H9 (cell line): ENCODE data around the gene TCF7L2. TPM values are rescaled to one million over a fixed set of nuclear protein-coding genes. Genes with fewer than 3 reads are reported as not detected.

Experiments
- DNase-seq: peaks from one replicate; pipeline ENCODE4 v3.0.0-alpha.2; 2017
- H2AFZ ChIP-seq: one replicate; pipeline ENCODE4 v1.6.1; 2013; ENCODE audit warnings: mild to moderate bottlenecking, low read length, control low read depth, moderate library complexity
- H2AK5ac ChIP-seq: 2 replicates; pipeline ENCODE4 v1.6.1; 2013; ENCODE audit warnings: low read length, control low read depth, mixed read lengths; ENCODE audit not compliant: insufficient read length
- H2BK120ac ChIP-seq: one replicate; pipeline ENCODE4 v1.6.1; 2013; ENCODE audit warnings: low read depth, mild to moderate bottlenecking, low read length, control low read depth, inconsistent platforms; ENCODE audit not compliant: poor library complexity, severe bottlenecking
- H2BK12ac ChIP-seq: 2 replicates; pipeline ENCODE4 v1.6.1; 2013; ENCODE audit warnings: low read length, control low read depth, mixed read lengths, low read depth; ENCODE audit not compliant: insufficient read length
- H2BK15ac ChIP-seq: 2 replicates; pipeline ENCODE4 v1.6.1; 2013; ENCODE audit warnings: low read depth, low read length, control low read depth
- H2BK20ac ChIP-seq: one replicate; pipeline ENCODE4 v1.6.1; 2013; ENCODE audit warnings: low read depth, mild to moderate bottlenecking, low read length, control low read depth, inconsistent platforms; ENCODE audit not compliant: poor library complexity, severe bottlenecking
- H2BK5ac ChIP-seq: 2 replicates; pipeline ENCODE4 v1.6.1; 2013; ENCODE audit warnings: low read length, control low read depth, mixed read lengths; ENCODE audit not compliant: insufficient read length
- H3K14ac ChIP-seq: 2 replicates; pipeline ENCODE4 v1.6.1; 2013; ENCODE audit warnings: low read length, control low read depth; ENCODE audit not compliant: insufficient read depth
- H3K18ac ChIP-seq: 2 replicates; pipeline ENCODE4 v1.6.1; 2013; ENCODE audit warnings: low read depth, mild to moderate bottlenecking, mixed read lengths, low read length, control low read depth; ENCODE audit not compliant: insufficient read length
- H3K23ac ChIP-seq: 2 replicates; pipeline ENCODE4 v1.6.1; 2013; ENCODE audit warnings: low read length, control low read depth, mixed read lengths, low read depth; ENCODE audit not compliant: insufficient read length
- H3K23me2 ChIP-seq: 2 replicates; pipeline ENCODE4 v1.6.1; 2013; ENCODE audit warnings: low read depth, mild to moderate bottlenecking, mixed read lengths, low read length, control low read depth; ENCODE audit not compliant: insufficient read length, poor library complexity, severe bottlenecking
- H3K27ac ChIP-seq: 2 replicates; pipeline ENCODE4 v1.5.1; 2013; ENCODE audit warnings: low read length, control low read depth, mixed read lengths, low read depth; ENCODE audit not compliant: insufficient read length
- H3K27me3 ChIP-seq: 2 replicates; pipeline ENCODE4 v1.6.1; 2013; ENCODE audit warnings: low read length, control low read depth, inconsistent platforms; ENCODE audit not compliant: insufficient read depth
- H3K4ac ChIP-seq: 2 replicates; pipeline ENCODE4 v1.6.1; 2013; ENCODE audit warnings: low read depth, mild to moderate bottlenecking, control low read depth, inconsistent platforms, low read length, moderate library complexity
- H3K4me1 ChIP-seq: 2 replicates; pipeline ENCODE4 v1.6.1; 2013; ENCODE audit warnings: low read length, control low read depth, inconsistent platforms; ENCODE audit not compliant: insufficient read depth
- H3K4me2 ChIP-seq: 2 replicates; pipeline ENCODE4 v1.6.1; 2013; ENCODE audit warnings: low read length, control low read depth, mixed read lengths; ENCODE audit not compliant: insufficient read length, insufficient read depth
- H3K56ac ChIP-seq: 2 replicates; pipeline ENCODE4 v1.6.1; 2013; ENCODE audit warnings: low read depth, mild to moderate bottlenecking, mixed read lengths, low read length, control low read depth; ENCODE audit not compliant: insufficient read length
- H3K79me1 ChIP-seq: 2 replicates; pipeline ENCODE4 v1.6.1; 2013; ENCODE audit warnings: low read depth, mild to moderate bottlenecking, moderate library complexity, low read length, control low read depth, inconsistent platforms; ENCODE audit not compliant: insufficient read depth, poor library complexity, severe bottlenecking
- H3K79me2 ChIP-seq: 2 replicates; pipeline ENCODE4 v1.6.1; 2013; ENCODE audit warnings: low read length, control low read depth, inconsistent platforms; ENCODE audit not compliant: insufficient read depth
- H3K9ac ChIP-seq: 2 replicates; pipeline ENCODE4 v1.6.1; 2013; ENCODE audit warnings: low read length, control low read depth, mixed read lengths; ENCODE audit not compliant: insufficient read length; ENCODE audit errors: extremely low read depth
- H3K9me3 ChIP-seq: one replicate; pipeline ENCODE4 v1.6.1; 2013; ENCODE audit warnings: low read depth, low read length, inconsistent platforms; ENCODE audit not compliant: control insufficient read depth
- H3T11ph ChIP-seq: one replicate; pipeline ENCODE4 v1.6.1; 2013; ENCODE audit warnings: mild to moderate bottlenecking, low read length, control low read depth, inconsistent platforms
- H4K20me1 ChIP-seq: one replicate; pipeline ENCODE4 v1.6.1; 2013; ENCODE audit not compliant: control insufficient read depth, insufficient read length, insufficient read depth
- H4K5ac ChIP-seq: 2 replicates; pipeline ENCODE4 v1.6.1; 2013; ENCODE audit warnings: low read depth, mild to moderate bottlenecking, mixed read lengths, low read length, control low read depth; ENCODE audit not compliant: insufficient read length
- H4K8ac ChIP-seq: replicated peaks from 2 replicates; pipeline ENCODE4 v1.6.1; 2013; ENCODE audit warnings: low read length, control low read depth, mixed read lengths, low read depth; ENCODE audit not compliant: insufficient read length
- H4K91ac ChIP-seq: 2 replicates; pipeline ENCODE4 v1.6.1; 2013; ENCODE audit warnings: low read depth, mild to moderate bottlenecking, moderate library complexity, mixed read lengths, low read length, control low read depth; ENCODE audit not compliant: insufficient read length
- H3K27ac Mint-ChIP-seq, 3 experiments: 2 replicates in 2 of 3; 3 replicates in 1 of 3; pipeline ENCODE4 v1.8.0; 2020 to 2021; ENCODE audit warnings: mixed read lengths in 3 of 3, mild to moderate bottlenecking in 1 of 3, moderate library complexity in 1 of 3
- H3K27me3 Mint-ChIP-seq: 2 replicates; pipeline ENCODE4 v1.8.0; 2021; ENCODE audit warnings: low read depth, mild to moderate bottlenecking, moderate library complexity, mixed read lengths
- H3K36me3 Mint-ChIP-seq, 3 experiments: 2 replicates in 2 of 3; 3 replicates in 1 of 3; pipeline ENCODE4 v1.8.0; 2020 to 2021; ENCODE audit warnings: low read depth in 3 of 3, mixed read lengths in 3 of 3; ENCODE audit not compliant: insufficient read depth in 1 of 3
- H3K4me1 Mint-ChIP-seq, 2 experiments: 2 replicates each; pipeline ENCODE4 v1.8.0; 2020; ENCODE audit warnings: mixed read lengths in 2 of 2
- H3K4me3 Mint-ChIP-seq, 2 experiments: 2 replicates in 1 of 2; 3 replicates in 1 of 2; pipeline ENCODE4 v1.8.0; 2020 to 2021; ENCODE audit warnings: mild to moderate bottlenecking in 2 of 2, mixed read lengths in 2 of 2, moderate library complexity in 1 of 2
- H3K9me3 Mint-ChIP-seq, 2 experiments: 2 replicates in 1 of 2; 3 replicates in 1 of 2; pipeline ENCODE4 v1.8.0; 2020; ENCODE audit warnings: mild to moderate bottlenecking in 2 of 2, mixed read lengths in 2 of 2, moderate library complexity in 1 of 2
- CTCF ChIP-seq: fragments of 200-600 bp; sonication (generic); conservative IDR thresholded peaks from 3 replicates; pipeline ENCODE4 v1.8.0; 2021; ENCODE audit warnings: antibody characterized with exemption, mild to moderate bottlenecking
- WGBS: extraction: QIAGEN DNeasy Blood & Tissue Kit; methylation state at CpG from one replicate; pipeline ENCODE4 v1.1.7; 2013; ENCODE audit warnings: missing lambda C conversion rate, low lambda C conversion rate, mixed read lengths; ENCODE audit not compliant: insufficient read length; ENCODE audit errors: extremely low coverage; 5-methylcytosine and 5-hydroxymethylcytosine counted together
- total RNA-seq: library from RNA; stranded (reverse); gene quantifications from 2 replicates; pipeline ENCODE4 v1.2.1, GENCODE V29; 2021

TCF7L2 gene
- total RNA-seq, 1 experiment from 2014 or later, result 71.1 TPM

- Mint-ChIP-seq H3K4me1 (peaks cover 37 to 45% of the 10 kb centered on the region in 2 experiments), H3K36me3 (peaks cover 0 to 6% (median 6%) of the 10 kb centered on the region in 3 experiments; a peak in 5 of 7 replicates), H3K27me3 (no peaks in the 10 kb centered on the region), H3K27ac (peak overlapping the region in 2 of 3 experiments; percentile 58 to 76; a peak in 4 of 7 replicates), H3K9me3 (no peaks in the 10 kb centered on the region; a peak in 1 of 5 replicates), H3K4me3 (no peak overlapping the region)
- no peak overlapping the region for H3K4ac ChIP-seq
- no peak overlapping the region for H3K18ac ChIP-seq
- H3K79me1 ChIP-seq, result peaks cover 8% of the 10 kb centered on the region
- no peak overlapping the region for H3K56ac ChIP-seq
- no peak overlapping the region for H4K8ac ChIP-seq
- no peak overlapping the region for H2BK12ac ChIP-seq
- no peak overlapping the region for H3K14ac ChIP-seq
- H3K4me2 ChIP-seq, result no peak overlapping the region
- H3K23me2 ChIP-seq, result no peaks in the 10 kb centered on the region
- H2BK15ac ChIP-seq, result no peak overlapping the region
- H3K27ac ChIP-seq, result no peak overlapping the region
- H2AFZ ChIP-seq, result no peak overlapping the region
- no peak overlapping the region for H4K5ac ChIP-seq
- no peaks in the 10 kb centered on the region for H4K20me1 ChIP-seq
- no peak overlapping the region for H3K23ac ChIP-seq
- H3K79me2 ChIP-seq, result peaks cover 26% of the 10 kb centered on the region; the same call in 1 of the 2 replicates
- no CpG with 5 or more reads among the region's 5 CpGs for WGBS
- no peak overlapping the region for H4K91ac ChIP-seq
- no peak overlapping the region for H2AK5ac ChIP-seq
- H3K9ac ChIP-seq, result no peak overlapping the region
- H2BK120ac ChIP-seq, result no peak overlapping the region
- no peaks in the 10 kb centered on the region for H3K27me3 ChIP-seq
- TF ChIP-seq CTCF, result no peak
- peaks cover 35% of the 10 kb centered on the region for H3K4me1 ChIP-seq
- no peak overlapping the region for H2BK5ac ChIP-seq
- H2BK20ac ChIP-seq, result no peak overlapping the region
- DNase-seq, result no peak
- no peaks in the 10 kb centered on the region for H3K9me3 ChIP-seq
- H3T11ph ChIP-seq, result no peak overlapping the region
Observed at GRCh38 chr10:113056030-113056429, 106.0 kb downstream of the TCF7L2 start.
